ENCODE results near the gene ACOX3. TPM values are rescaled to one million over a fixed set of nuclear protein-coding genes. Genes with fewer than 3 reads are reported as not detected.

The ACOX3 gene
- polyA plus RNA-seq, 1 donor (not counting 4 experiments of a cell fraction or from before 2014, with no cell fraction given), result 6.7 TPM

DNA sequence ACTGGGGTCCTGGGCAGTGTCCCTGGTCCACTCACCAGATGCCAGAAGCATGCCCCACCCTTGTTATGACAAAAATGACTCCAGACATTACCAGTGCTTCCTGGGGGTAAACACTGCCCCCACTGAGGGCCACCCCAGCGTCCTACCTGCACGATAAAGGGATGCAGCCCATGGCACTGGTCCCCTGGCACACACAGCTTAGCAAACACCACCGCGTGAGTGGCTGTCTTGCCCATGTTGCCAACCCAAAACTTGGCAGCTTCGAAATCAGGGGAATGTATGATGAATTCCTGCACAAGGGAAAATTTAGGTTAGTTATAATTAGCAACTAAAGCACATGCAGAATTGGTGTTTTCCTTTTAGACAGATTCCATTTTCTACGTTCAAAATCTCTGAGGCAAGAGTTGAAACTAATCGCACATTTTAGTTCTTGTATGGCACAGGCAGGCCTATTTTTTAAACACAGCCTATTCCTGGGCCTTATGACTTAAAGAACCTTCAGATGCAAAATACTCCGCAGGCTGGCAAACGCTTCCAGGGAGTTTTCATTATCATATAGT lies 30.4 kb downstream of the ACOX3 start:
- Histone ChIP-seq H3K9ac (ENCODE audit: control insufficient read depth, extremely low read depth, insufficient read depth, low read length) (no peak overlapping the region), H3K27me3 (ENCODE audit: control insufficient read depth, extremely low read depth, insufficient read depth, low read length) (no peaks in the 10 kb centered on the region), H3K9me1 (ENCODE audit: control insufficient read depth, extremely low read depth, insufficient read depth, low read length) (no peaks in the 10 kb centered on the region), H4K20me1 (ENCODE audit: control insufficient read depth, extremely low read depth, insufficient read depth, low read length) (no peaks in the 10 kb centered on the region), H3K79me2 (ENCODE audit: control insufficient read depth, insufficient read depth, low read length) (no peaks in the 10 kb centered on the region), H3K36me3 (ENCODE audit: control insufficient read depth in 2 of 2, extremely low read depth in 1 of 2, insufficient read depth in 2 of 2, low read length in 2 of 2) (peaks cover 3 to 13% of the 10 kb centered on the region in 2 experiments), H3K9me3 (ENCODE audit: control insufficient read depth, low read depth, low read length) (no peaks in the 10 kb centered on the region), H3K4me2 (ENCODE audit: control insufficient read depth, extremely low read depth, insufficient read depth, low read depth, low read length) (no peak overlapping the region), H2AFZ (ENCODE audit: control insufficient read depth, low read length) (no peak overlapping the region), H3K27ac (ENCODE audit: control insufficient read depth, insufficient read depth, low read length) (no peak overlapping the region), H3K4me3 (ENCODE audit: control insufficient read depth in 2 of 3, extremely low read depth in 1 of 3, insufficient read depth in 2 of 3, low read depth in 1 of 3, low read length in 3 of 3) (no peak overlapping the region), H3K4me1 (ENCODE audit: control insufficient read depth, extremely low read depth, insufficient read depth, low read length) (no peaks in the 10 kb centered on the region)
- no peak for FAIRE-seq
- no peak for TF ChIP-seq CTCF (optimal IDR thresholded peaks at IDR 0.05 in 1 of 3, IDR thresholded peaks at IDR 0.05 in 1 of 3, conservative IDR thresholded peaks at IDR 0.05 in 1 of 3; ENCODE audit: extremely low read depth in 1 of 3, insufficient read depth in 2 of 3, low read length in 3 of 3)
- TF ChIP-seq EZH2 (IDR thresholded peaks at IDR 0.05; ENCODE audit: low read length), result no peak
- dilution Hi-C loops (cut with MboI; ENCODE audit: extremely low pct_ligation_motif_present, low sequenced_read_pairs), result loop anchor here (25.0 kb wide), 1 partner anchor 148 kb away; the partner anchor contains the start of gene HTRA3
- DNase-seq (ENCODE audit: low read depth, low spot score), result no peak

DNA sequence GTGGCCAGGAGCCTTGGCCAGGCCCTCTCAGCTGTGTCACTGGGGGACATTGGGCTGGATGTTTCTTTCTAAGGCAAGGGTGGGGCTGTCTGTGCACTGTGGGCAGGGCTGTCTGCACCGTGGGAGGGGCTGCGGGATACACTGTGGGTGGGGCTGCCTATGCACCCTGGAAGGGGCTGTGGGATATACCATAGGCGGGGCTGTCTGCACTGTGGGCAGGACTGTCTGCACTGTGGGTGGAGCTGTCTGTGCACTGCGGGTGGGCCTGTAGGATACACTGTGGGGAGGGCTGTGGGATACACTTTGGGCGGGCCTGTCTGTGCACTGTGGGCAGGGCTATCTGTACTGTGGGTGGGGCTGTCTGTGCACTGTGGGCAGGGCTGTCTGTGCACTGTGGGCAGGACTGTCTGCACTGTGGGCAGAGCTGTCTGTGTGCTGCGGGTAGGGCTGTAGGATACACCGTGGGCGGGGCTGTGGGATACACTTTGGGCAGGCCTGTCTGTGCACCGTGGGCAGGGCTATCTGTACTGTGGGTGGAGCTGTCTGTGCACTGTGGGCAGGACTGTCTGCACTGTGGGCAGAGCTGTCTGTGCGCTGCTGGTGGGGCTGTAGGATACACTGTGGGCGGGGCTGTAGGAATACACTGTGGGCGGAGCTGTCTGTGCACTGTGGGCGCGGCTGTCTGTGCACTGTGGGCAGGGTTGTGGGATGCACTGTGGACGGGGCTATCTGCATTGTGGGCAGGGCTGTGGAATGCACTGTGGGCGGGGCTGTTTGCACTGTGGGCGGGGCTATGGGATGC lies 31.1 kb downstream of the ACOX3 start:
- no peak overlapping the region for H3K4me3 ChIP-seq (ENCODE audit: control insufficient read depth in 2 of 3, extremely low read depth in 1 of 3, insufficient read depth in 2 of 3, low read depth in 1 of 3, low read length in 3 of 3)
- H3K27ac ChIP-seq (ENCODE audit: control insufficient read depth, insufficient read depth, low read length), result no peak overlapping the region
- H3K79me2 ChIP-seq (ENCODE audit: control insufficient read depth, insufficient read depth, low read length), result no peaks in the 10 kb centered on the region
- no peaks in the 10 kb centered on the region for H3K9me3 ChIP-seq (ENCODE audit: control insufficient read depth, low read depth, low read length)
- FAIRE-seq (no peak), DNase-seq (ENCODE audit: low read depth, low spot score) (no peak)
- no peak overlapping the region for H3K9ac ChIP-seq (ENCODE audit: control insufficient read depth, extremely low read depth, insufficient read depth, low read length)
- no peaks in the 10 kb centered on the region for H4K20me1 ChIP-seq (ENCODE audit: control insufficient read depth, extremely low read depth, insufficient read depth, low read length)
- peaks cover 3 to 12% of the 10 kb centered on the region in 2 experiments for H3K36me3 ChIP-seq (ENCODE audit: control insufficient read depth in 2 of 2, extremely low read depth in 1 of 2, insufficient read depth in 2 of 2, low read length in 2 of 2)
- no peak for TF ChIP-seq EZH2 (IDR thresholded peaks at IDR 0.05; ENCODE audit: low read length)
- no peak for TF ChIP-seq CTCF (optimal IDR thresholded peaks at IDR 0.05 in 1 of 3, IDR thresholded peaks at IDR 0.05 in 1 of 3, conservative IDR thresholded peaks at IDR 0.05 in 1 of 3; ENCODE audit: extremely low read depth in 1 of 3, insufficient read depth in 2 of 3, low read length in 3 of 3)
- no peak overlapping the region for H2AFZ ChIP-seq (ENCODE audit: control insufficient read depth, low read length)
- H3K9me1 ChIP-seq (ENCODE audit: control insufficient read depth, extremely low read depth, insufficient read depth, low read length), result no peaks in the 10 kb centered on the region
- no peaks in the 10 kb centered on the region for H3K27me3 ChIP-seq (ENCODE audit: control insufficient read depth, extremely low read depth, insufficient read depth, low read length)
- dilution Hi-C loops (cut with MboI; ENCODE audit: extremely low pct_ligation_motif_present, low sequenced_read_pairs), result loop anchor here (25.0 kb wide), 1 partner anchor 147 kb away; the partner anchor contains the start of gene HTRA3
- no peak overlapping the region for H3K4me2 ChIP-seq (ENCODE audit: control insufficient read depth, extremely low read depth, insufficient read depth, low read depth, low read length)
- no peaks in the 10 kb centered on the region for H3K4me1 ChIP-seq (ENCODE audit: control insufficient read depth, extremely low read depth, insufficient read depth, low read length)

Measured in keratinocyte (primary cell).